Calu3 (cell line): Measurements from ENCODE around the gene TM4SF4. TPM values are rescaled to one million over a fixed set of nuclear protein-coding genes. Genes with fewer than 3 reads are reported as not detected.
A peak's percentile ranks its signal among the peaks of the same experiment; 100 is the strongest.

Experiments used
- BruUV-seq: library from RNA; stranded (reverse); fragments of 400-500 nt; replicated peaks from 2 replicates; lab custom pipeline; 2021; lab: Mats Ljungman, UMichigan
- CTCF ChIA-PET: fragments of 300-600 bp; sonication (Branson Sonifier 250); formaldehyde crosslinking; loops from one replicate; lab custom pipeline; 2022; ENCODE audit warnings: antibody characterized with exemption; lab: Charles Lee
- DNase-seq: peaks from one replicate; pipeline ENCODE4 v3.0.0; 2022
- H3K27ac Mint-ChIP-seq: one replicate; pipeline ENCODE4 v1.8.0; 2022; ENCODE audit warnings: mixed read lengths; ENCODE audit not compliant: unreplicated experiment
- H3K27me3 Mint-ChIP-seq: one replicate; pipeline ENCODE4 v1.8.0; 2022; ENCODE audit warnings: mixed read lengths; ENCODE audit not compliant: unreplicated experiment
- H3K36me3 Mint-ChIP-seq: one replicate; pipeline ENCODE4 v1.8.0; 2022; ENCODE audit warnings: mild to moderate bottlenecking, moderate library complexity, mixed read lengths; ENCODE audit not compliant: insufficient read depth, unreplicated experiment
- H3K4me1 Mint-ChIP-seq: one replicate; pipeline ENCODE4 v1.8.0; 2022; ENCODE audit warnings: mild to moderate bottlenecking, low read depth, mixed read lengths; ENCODE audit not compliant: unreplicated experiment
- H3K4me3 Mint-ChIP-seq: one replicate; pipeline ENCODE4 v1.8.0; 2022; ENCODE audit warnings: mild to moderate bottlenecking, low read depth, moderate library complexity, mixed read lengths; ENCODE audit not compliant: unreplicated experiment
- H3K9me3 Mint-ChIP-seq: one replicate; pipeline ENCODE4 v1.8.0; 2022; ENCODE audit warnings: low read depth, mixed read lengths; ENCODE audit not compliant: unreplicated experiment
- CTCF ChIP-seq: fragments of 200-600 bp; IDR thresholded peaks from one replicate; pipeline ENCODE4 v1.8.0; 2022; ENCODE audit warnings: antibody characterized with exemption; ENCODE audit not compliant: unreplicated experiment
- intact Hi-C: fragments of 100-400 bp; cut with micrococcal nuclease; formaldehyde crosslinking; loops from one replicate; pipeline ENCODE4 v1.10.0; 2022; ENCODE audit not compliant: unreplicated experiment
- total RNA-seq: library from RNA; stranded (reverse); gene quantifications from 2 replicates; pipeline ENCODE4 v1.2.3, GENCODE V29; 2022

Gene TM4SF4
- total RNA-seq, 1 experiment from 2014 or later, result 257 TPM

GRCh38 chr3:149489060-149489690 is 14.7 kb downstream of the TM4SF4 start:
- CTCF ChIA-PET, result interaction anchor here (0.5 to 1.3 kb wide), 11 partner anchors 8 to 359 kb away, joined by 3 to 5 read pairs (median 3); no protein-coding TSS in a partner anchor
- Mint-ChIP-seq H3K9me3 (peaks cover 2% of the 10 kb centered on the region), H3K4me1 (peaks cover 24% of the 10 kb centered on the region), H3K4me3 (no peak overlapping the region), H3K36me3 (peaks cover 42% of the 10 kb centered on the region), H3K27ac (no peak overlapping the region), H3K27me3 (no peaks in the 10 kb centered on the region)
- peak; percentile 91 for TF ChIP-seq CTCF
- DNase-seq, result peak; percentile 57
- intact Hi-C loops, result loop anchor here (2.0 kb wide), 1 partner anchor 136 kb away; no protein-coding TSS in a partner anchor
- no TSS peak for BruUV-seq

GRCh38 chr3:149490260-149490971 is 15.9 kb downstream of the TM4SF4 start:
- CTCF ChIA-PET, result interaction anchor here (0.7 to 0.9 kb wide), 2 partner anchors 276 to 811 kb away, joined by 3 read pairs; no protein-coding TSS in a partner anchor
- Mint-ChIP-seq H3K4me3 (no peak overlapping the region), H3K27ac (no peak overlapping the region), H3K9me3 (peaks cover 2% of the 10 kb centered on the region), H3K36me3 (peaks cover 52% of the 10 kb centered on the region), H3K27me3 (no peaks in the 10 kb centered on the region), H3K4me1 (peaks cover 23% of the 10 kb centered on the region)
- intact Hi-C loops, result no loop called here
- no peak for TF ChIP-seq CTCF
- no TSS peak for BruUV-seq
- DNase-seq, result no peak

- BruUV-seq, result no TSS peak
- TF ChIP-seq CTCF, result no peak
- DNase-seq, result no peak
- no peaks in the 10 kb centered on the region for H3K27me3 Mint-ChIP-seq
- intact Hi-C loops, result loop anchor here (1.0 kb wide), 1 partner anchor 278 kb away; no protein-coding TSS in a partner anchor
- peak overlapping the region; percentile 31 for H3K27ac Mint-ChIP-seq
- peaks cover 9% of the 10 kb centered on the region for H3K4me1 Mint-ChIP-seq
- CTCF ChIA-PET, result no interaction called here
- no peaks in the 10 kb centered on the region for H3K9me3 Mint-ChIP-seq
- H3K36me3 Mint-ChIP-seq, result peaks cover 60% of the 10 kb centered on the region
- no peak overlapping the region for H3K4me3 Mint-ChIP-seq
These were observed 19.0 kb downstream of the TM4SF4 start for GRCh38 chr3:149493315-149494021.

GRCh38 chr3:149494022-149494758 is 19.7 kb downstream of the TM4SF4 start:
- Mint-ChIP-seq H3K27ac (peak overlapping the region; percentile 31), H3K36me3 (peaks cover 55% of the 10 kb centered on the region), H3K27me3 (no peaks in the 10 kb centered on the region), H3K9me3 (no peaks in the 10 kb centered on the region), H3K4me3 (no peak overlapping the region), H3K4me1 (peaks cover 9% of the 10 kb centered on the region)
- no TSS peak for BruUV-seq
- DNase-seq, result peak; percentile 85
- CTCF ChIA-PET, result no interaction called here
- peak; percentile 98 for TF ChIP-seq CTCF
- intact Hi-C loops, result loop anchor here (1.0 kb wide), 1 partner anchor 277 kb away; no protein-coding TSS in a partner anchor
